Measurements from ENCODE around the gene APOL2. TPM values are rescaled to one million over a fixed set of nuclear protein-coding genes. Genes with fewer than 3 reads are reported as not detected.
"Not testable (repeated sequence)": the region's sequence is repeated elsewhere in the genome, so short reads cannot be mapped to it uniquely, and the experiment has no call there.

APOL2 gene
- total RNA-seq, 1 experiment from 2014 or later: 16.0 TPM

GRCh38 chr22:36234919-36235318 lies 4.4 kb downstream of the APOL2 start:
- ChIA-PET CTCF (interaction anchor here (0.6 kb wide), 2 partner anchors 9 to 103 kb away, joined by 3 read pairs; no protein-coding TSS in a partner anchor), POLR2A (no interaction called here)
- H3K4me1 Mint-ChIP-seq (ENCODE audit: insufficient read depth, unreplicated experiment): peaks cover 28% of the 10 kb centered on the region
- H3K36me3 Mint-ChIP-seq (ENCODE audit: insufficient read depth, unreplicated experiment): peaks cover 58% of the 10 kb centered on the region
- H3K9me3 Mint-ChIP-seq (ENCODE audit: unreplicated experiment): peaks cover 16% of the 10 kb centered on the region
- no peak for TF ChIP-seq CTCF (IDR thresholded peaks at IDR 0.05; ENCODE audit: unreplicated experiment)
- no peak overlapping the region for H3K27ac Mint-ChIP-seq (ENCODE audit: low read depth, unreplicated experiment)
- DNase-seq (ENCODE audit: unreplicated experiment): no peak
- intact Hi-C loops (cut with micrococcal nuclease): loop anchor here (5.0 kb wide), 1 partner anchor 38 kb away; no protein-coding TSS in a partner anchor
- H3K4me3 Mint-ChIP-seq (ENCODE audit: unreplicated experiment): no peak overlapping the region
- BruUV-seq (replicated peaks): no TSS peak
- H3K27me3 Mint-ChIP-seq (ENCODE audit: insufficient read depth, unreplicated experiment): no peaks in the 10 kb centered on the region

GRCh38 chr22:36234213-36234612 lies 5.1 kb downstream of the APOL2 start:
- no peak overlapping the region for H3K4me3 Mint-ChIP-seq (ENCODE audit: unreplicated experiment)
- POLR2A ChIA-PET: no interaction called here
- BruUV-seq (replicated peaks): no TSS peak
- no peak for DNase-seq (ENCODE audit: unreplicated experiment)
- H3K27ac Mint-ChIP-seq (ENCODE audit: low read depth, unreplicated experiment): no peak overlapping the region
- intact Hi-C loops (cut with micrococcal nuclease): no loop called here
- H3K27me3 Mint-ChIP-seq (ENCODE audit: insufficient read depth, unreplicated experiment): no peaks in the 10 kb centered on the region
- peaks cover 16% of the 10 kb centered on the region for H3K9me3 Mint-ChIP-seq (ENCODE audit: unreplicated experiment)
- peaks cover 61% of the 10 kb centered on the region for H3K36me3 Mint-ChIP-seq (ENCODE audit: insufficient read depth, unreplicated experiment)
- CTCF ChIA-PET: no interaction called here
- H3K4me1 Mint-ChIP-seq (ENCODE audit: insufficient read depth, unreplicated experiment): peaks cover 28% of the 10 kb centered on the region
- TF ChIP-seq CTCF (IDR thresholded peaks at IDR 0.05; ENCODE audit: unreplicated experiment): no peak

GRCh38 chr22:36233796-36234195 lies 5.5 kb downstream of the APOL2 start:
- no peak overlapping the region for H3K4me3 Mint-ChIP-seq (ENCODE audit: unreplicated experiment)
- CTCF ChIA-PET: no interaction called here
- intact Hi-C loops (cut with micrococcal nuclease): no loop called here
- DNase-seq (ENCODE audit: unreplicated experiment): no peak
- no peaks in the 10 kb centered on the region for H3K27me3 Mint-ChIP-seq (ENCODE audit: insufficient read depth, unreplicated experiment)
- POLR2A ChIA-PET: no interaction called here
- no peak overlapping the region for H3K27ac Mint-ChIP-seq (ENCODE audit: low read depth, unreplicated experiment)
- H3K9me3 Mint-ChIP-seq (ENCODE audit: unreplicated experiment): peaks cover 16% of the 10 kb centered on the region
- no TSS peak for BruUV-seq (replicated peaks)
- peaks cover 28% of the 10 kb centered on the region for H3K4me1 Mint-ChIP-seq (ENCODE audit: insufficient read depth, unreplicated experiment)
- peaks cover 62% of the 10 kb centered on the region for H3K36me3 Mint-ChIP-seq (ENCODE audit: insufficient read depth, unreplicated experiment)
- TF ChIP-seq CTCF (IDR thresholded peaks at IDR 0.05; ENCODE audit: unreplicated experiment): no peak

GRCh38 chr22:36232715-36233401 lies 6.5 kb downstream of the APOL2 start:
- H3K4me3 Mint-ChIP-seq (ENCODE audit: unreplicated experiment): no peak overlapping the region
- intact Hi-C loops (cut with micrococcal nuclease): no loop called here
- peaks cover 19% of the 10 kb centered on the region for H3K4me1 Mint-ChIP-seq (ENCODE audit: insufficient read depth, unreplicated experiment)
- no peak for DNase-seq (ENCODE audit: unreplicated experiment)
- peaks cover 64% of the 10 kb centered on the region for H3K36me3 Mint-ChIP-seq (ENCODE audit: insufficient read depth, unreplicated experiment)
- ChIA-PET CTCF (interaction anchor here (0.5 to 0.6 kb wide), 2 partner anchors 10 to 33 kb away, joined by 3 to 4 read pairs; no protein-coding TSS in a partner anchor), POLR2A (no interaction called here)
- TF ChIP-seq CTCF (IDR thresholded peaks at IDR 0.05; ENCODE audit: unreplicated experiment): no peak
- H3K9me3 Mint-ChIP-seq (ENCODE audit: unreplicated experiment): peaks cover 16% of the 10 kb centered on the region
- no peaks in the 10 kb centered on the region for H3K27me3 Mint-ChIP-seq (ENCODE audit: insufficient read depth, unreplicated experiment)
- H3K27ac Mint-ChIP-seq (ENCODE audit: low read depth, unreplicated experiment): no peak overlapping the region
- no TSS peak for BruUV-seq (replicated peaks)

- H3K4me1 Mint-ChIP-seq (ENCODE audit: insufficient read depth, unreplicated experiment); H3K27ac Mint-ChIP-seq (ENCODE audit: low read depth, unreplicated experiment); POLR2A ChIA-PET; H3K4me3 Mint-ChIP-seq (ENCODE audit: unreplicated experiment); BruUV-seq (replicated peaks); DNase-seq (ENCODE audit: unreplicated experiment); intact Hi-C loops (cut with micrococcal nuclease); H3K27me3 Mint-ChIP-seq (ENCODE audit: insufficient read depth, unreplicated experiment): not testable (repeated sequence)
- CTCF ChIA-PET: interaction anchor here (0.7 kb wide), 1 partner anchor 836 kb away, joined by 3 read pairs; no protein-coding TSS in a partner anchor
- Mint-ChIP-seq H3K9me3 (ENCODE audit: unreplicated experiment) (peaks cover 10% of the 10 kb centered on the region), H3K36me3 (ENCODE audit: insufficient read depth, unreplicated experiment) (peaks cover 60% of the 10 kb centered on the region)
Measured at GRCh38 chr22:36231051-36231450, 8.3 kb downstream of the APOL2 start.

- peaks cover 59% of the 10 kb centered on the region for H3K36me3 Mint-ChIP-seq (ENCODE audit: insufficient read depth, unreplicated experiment)
- H3K27me3 Mint-ChIP-seq (ENCODE audit: insufficient read depth, unreplicated experiment); BruUV-seq (replicated peaks); H3K9me3 Mint-ChIP-seq (ENCODE audit: unreplicated experiment); H3K27ac Mint-ChIP-seq (ENCODE audit: low read depth, unreplicated experiment); CTCF ChIA-PET; POLR2A ChIA-PET; H3K4me1 Mint-ChIP-seq (ENCODE audit: insufficient read depth, unreplicated experiment); DNase-seq (ENCODE audit: unreplicated experiment); H3K4me3 Mint-ChIP-seq (ENCODE audit: unreplicated experiment); intact Hi-C loops (cut with micrococcal nuclease): not testable (repeated sequence)
Measured at GRCh38 chr22:36229649-36230048, 9.7 kb downstream of the APOL2 start.

All from MCF 10A (cell line).